ENCODE data around the gene NSDHL. TPM values are rescaled to one million over a fixed set of nuclear protein-coding genes. Genes with fewer than 3 reads are reported as not detected.

NSDHL gene
- total and polyA plus RNA-seq, 2 of the 13 experiments (the other 11 are each of a cell fraction or from before 2014, with no cell fraction given): 26.2 to 49.3 TPM

Other genes starting within 250 kb of the NSDHL start
- gene GABRQ, start 193.2 kb upstream of the NSDHL start, total RNA-seq (2016; rRNA removed; fragmentation: Illumina TruSeq; extraction: Trizol): not detected in 2 replicates
- gene GABRQ, start 193.2 kb upstream of the NSDHL start, polyA plus RNA-seq (2011; rRNA removed): not detected in 2 replicates
- not detected in 2 replicates for gene MAGEA3, start 132.3 kb upstream of the NSDHL start, total RNA-seq (2016; rRNA removed; fragmentation: Illumina TruSeq; extraction: Trizol)
- not detected in 2 replicates for gene MAGEA3, start 132.3 kb upstream of the NSDHL start, polyA plus RNA-seq (2011; rRNA removed)
- not detected in 2 replicates for gene CSAG2, start 121.8 kb upstream of the NSDHL start, total RNA-seq (2016; rRNA removed; fragmentation: Illumina TruSeq; extraction: Trizol)
- gene CSAG2, start 121.8 kb upstream of the NSDHL start, polyA plus RNA-seq (2011; rRNA removed): not detected in 2 replicates
- gene MAGEA2B, start 116.4 kb upstream of the NSDHL start, total RNA-seq (2016; rRNA removed; fragmentation: Illumina TruSeq; extraction: Trizol): 0.09 TPM in 1 of 2 replicates, not detected in the other
- gene MAGEA2B, start 116.4 kb upstream of the NSDHL start, polyA plus RNA-seq (2011; rRNA removed): not detected in 2 replicates
- not detected in 2 replicates for gene CSAG1, start 97.3 kb upstream of the NSDHL start, total RNA-seq (2016; rRNA removed; fragmentation: Illumina TruSeq; extraction: Trizol)
- not detected in 2 replicates for gene CSAG1, start 97.3 kb upstream of the NSDHL start, polyA plus RNA-seq (2011; rRNA removed)
- gene MAGEA12, start 97.3 kb upstream of the NSDHL start, total RNA-seq (2016; rRNA removed; fragmentation: Illumina TruSeq; extraction: Trizol): not detected in 2 replicates
- gene MAGEA12, start 97.3 kb upstream of the NSDHL start, polyA plus RNA-seq (2011; rRNA removed): not detected in 2 replicates
- 0.15 and 0.35 TPM in 2 replicates for gene MAGEA2, start 77.2 kb upstream of the NSDHL start, total RNA-seq (2016; rRNA removed; fragmentation: Illumina TruSeq; extraction: Trizol)
- gene MAGEA2, start 77.2 kb upstream of the NSDHL start, polyA plus RNA-seq (2011; rRNA removed): 0.05 and 0.10 TPM in 2 replicates
- gene CSAG3, start 71.8 kb upstream of the NSDHL start, total RNA-seq (2016; rRNA removed; fragmentation: Illumina TruSeq; extraction: Trizol): not detected in 2 replicates
- not detected in 2 replicates for gene CSAG3, start 71.8 kb upstream of the NSDHL start, polyA plus RNA-seq (2011; rRNA removed)
- 0.97 and 1.3 TPM in 2 replicates for gene MAGEA6, start 61.4 kb upstream of the NSDHL start, total RNA-seq (2016; rRNA removed; fragmentation: Illumina TruSeq; extraction: Trizol)
- gene MAGEA6, start 61.4 kb upstream of the NSDHL start, polyA plus RNA-seq (2011; rRNA removed): 0.18 and 0.30 TPM in 2 replicates
- 85.4 and 129 TPM in 2 replicates for gene CETN2, start 306 bp upstream of the NSDHL start, total RNA-seq (2016; rRNA removed; fragmentation: Illumina TruSeq; extraction: Trizol)
- gene CETN2, start 306 bp upstream of the NSDHL start, polyA plus RNA-seq (2011; rRNA removed): 13.1 and 17.2 TPM in 2 replicates
- gene ZNF185, start 67.0 kb downstream of the NSDHL start, total RNA-seq (2016; rRNA removed; fragmentation: Illumina TruSeq; extraction: Trizol): 1.6 and 1.9 TPM in 2 replicates
- gene ZNF185, start 67.0 kb downstream of the NSDHL start, polyA plus RNA-seq (2011; rRNA removed): 2.9 and 3.4 TPM in 2 replicates
- not detected in 2 replicates for gene PNMA5, start 163.1 kb downstream of the NSDHL start, total RNA-seq (2016; rRNA removed; fragmentation: Illumina TruSeq; extraction: Trizol)
- gene PNMA5, start 163.1 kb downstream of the NSDHL start, polyA plus RNA-seq (2011; rRNA removed): not detected in 2 replicates
- gene PNMA3, start 225.4 kb downstream of the NSDHL start, total RNA-seq (2016; rRNA removed; fragmentation: Illumina TruSeq; extraction: Trizol): not detected in 2 replicates
- not detected in 2 replicates for gene PNMA3, start 225.4 kb downstream of the NSDHL start, polyA plus RNA-seq (2011; rRNA removed)
- 0.08 and 0.11 TPM in 2 replicates for gene PNMA6A, start 241.4 kb downstream of the NSDHL start, total RNA-seq (2016; rRNA removed; fragmentation: Illumina TruSeq; extraction: Trizol)
- 0.66 and 1.1 TPM in 2 replicates for gene PNMA6A, start 241.4 kb downstream of the NSDHL start, polyA plus RNA-seq (2011; rRNA removed)

Data from HepG2 (cell line).